Fibroblast of lung (primary cell): ENCODE results near the gene ZFYVE26. TPM values are rescaled to one million over a fixed set of nuclear protein-coding genes. Genes with fewer than 3 reads are reported as not detected.

Experiments
- DNase-seq, 2 donors: peaks; one replicate each; pipeline versions ENCODE4 v3.0.0 to v3.0.0-alpha.2; 2010; ENCODE audit warnings: low read depth in 2 of 2
- H2AFZ ChIP-seq: 2 replicates; pipeline ENCODE4 v1.5.1; 2012; ENCODE audit warnings: low read length, control low read depth, inconsistent platforms
- H3K27ac ChIP-seq: 2 replicates; pipeline ENCODE4 v1.5.1; 2011; ENCODE audit warnings: low read length, control low read depth; ENCODE audit not compliant: insufficient read depth
- H3K27me3 ChIP-seq: 2 replicates; pipeline ENCODE4 v1.5.1; 2011; ENCODE audit warnings: mild to moderate bottlenecking, low read length; ENCODE audit not compliant: control insufficient read depth, insufficient read depth
- H3K36me3 ChIP-seq: 2 replicates; pipeline ENCODE4 v1.5.1; 2011; ENCODE audit warnings: low read length; ENCODE audit not compliant: control insufficient read depth, insufficient read depth
- H3K4me1 ChIP-seq: 2 replicates; pipeline ENCODE4 v1.5.1; 2011; ENCODE audit warnings: low read length; ENCODE audit not compliant: control insufficient read depth, insufficient read depth; ENCODE audit errors: extremely low read depth
- H3K4me2 ChIP-seq: 2 replicates; pipeline ENCODE4 v1.5.1; 2011; ENCODE audit warnings: low read length, control low read depth; ENCODE audit not compliant: insufficient read depth; ENCODE audit errors: extremely low read depth
- H3K4me3 ChIP-seq, 4 experiments: fragments of 200-600 bp in 1 of 4; sonication (generic) in 1 of 4; replicated peaks in 1 of 4; 2 replicates each; pipeline ENCODE4 v1.5.1; 2011 to 2016; ENCODE audit warnings: low read length in 4 of 4, low read depth in 3 of 4, mild to moderate bottlenecking in 3 of 4, control low read depth in 2 of 4, inconsistent platforms in 1 of 4, mixed read lengths in 1 of 4; ENCODE audit not compliant: insufficient read depth in 1 of 4; ENCODE audit errors: control extremely low read depth in 1 of 4
- H3K79me2 ChIP-seq: 2 replicates; pipeline ENCODE4 v1.5.1; 2012; ENCODE audit warnings: mild to moderate bottlenecking, low read length, inconsistent platforms; ENCODE audit not compliant: control insufficient read depth, insufficient read depth
- H3K9ac ChIP-seq: 2 replicates; pipeline ENCODE4 v1.5.1; 2011; ENCODE audit warnings: mild to moderate bottlenecking, low read length, control low read depth; ENCODE audit not compliant: insufficient read depth
- H3K9me3 ChIP-seq: 2 replicates; pipeline ENCODE4 v1.5.1; 2012; ENCODE audit warnings: low read depth, low read length; ENCODE audit not compliant: control insufficient read depth, insufficient read depth
- H4K20me1 ChIP-seq: 2 replicates; pipeline ENCODE4 v1.5.1; 2011; ENCODE audit warnings: low read length; ENCODE audit not compliant: control insufficient read depth, insufficient read depth; ENCODE audit errors: extremely low read depth
- CTCF ChIP-seq, 2 donors: IDR thresholded peaks in 1 of 2; conservative IDR thresholded peaks in 1 of 2; 1 replicate in 1 of 2; 2 replicates in 1 of 2; pipeline ENCODE4 v1.5.1; 2011 to 2012; ENCODE audit warnings: low read length in 2 of 2, control low read depth in 1 of 2, inconsistent platforms in 1 of 2, low read depth in 1 of 2, mild to moderate bottlenecking in 1 of 2
- EZH2 ChIP-seq: IDR thresholded peaks from 2 replicates; pipeline ENCODE4 v1.5.1; 2012; ENCODE audit warnings: low read length, control low read depth, mild to moderate bottlenecking; ENCODE audit errors: missing control alignments
- polyA plus RNA-seq, 2 donors: library from polyadenylated mRNA; depleted of rRNA in 1 of 2; stranded (reverse) in 1 of 2; unstranded in 1 of 2; fragments of >200 nt; gene quantifications; 2 replicates each; pipeline ENCODE4 v1.2.1, GENCODE V29; 2011 to 2012; ENCODE audit warnings: missing spikeins in 1 of 2
- total RNA-seq: library from RNA; depleted of rRNA; stranded (reverse); fragments of >200 nt; gene quantifications from 2 replicates; pipeline ENCODE4 v1.2.1, GENCODE V29; 2014

Gene ZFYVE26
- total and polyA plus RNA-seq, 2 donors (not counting 1 experiment from before 2014, with no cell fraction given), result 8.4 to 18.7 TPM

- Histone ChIP-seq H4K20me1 (no peaks in the 10 kb centered on the region), H3K4me1 (no peaks in the 10 kb centered on the region), H3K36me3 (no peaks in the 10 kb centered on the region), H3K4me2 (no peak overlapping the region), H3K27me3 (no peaks in the 10 kb centered on the region), H3K27ac (no peak overlapping the region), H3K9ac (no peak overlapping the region), H3K79me2 (no peaks in the 10 kb centered on the region), H3K4me3 (no peak overlapping the region), H2AFZ (no peak overlapping the region), H3K9me3 (no peaks in the 10 kb centered on the region)
- no peak for TF ChIP-seq CTCF (conservative IDR thresholded peaks at IDR 0.05 in 1 of 2, IDR thresholded peaks at IDR 0.05 in 1 of 2; ENCODE audit: low read depth in 1 of 2, low read length in 2 of 2)
- TF ChIP-seq EZH2, result no peak
- DNase-seq, result no peak
These were observed 36.7 kb upstream of the ZFYVE26 start for GRCh38 chr14:67852926-67853604.

- Histone ChIP-seq H3K36me3 (no peaks in the 10 kb centered on the region), H2AFZ (no peak overlapping the region), H3K4me2 (no peak overlapping the region), H4K20me1 (no peaks in the 10 kb centered on the region), H3K79me2 (no peaks in the 10 kb centered on the region), H3K4me1 (no peaks in the 10 kb centered on the region), H3K27me3 (no peaks in the 10 kb centered on the region), H3K9ac (no peak overlapping the region), H3K27ac (no peak overlapping the region), H3K4me3 (no peak overlapping the region), H3K9me3 (no peaks in the 10 kb centered on the region)
- TF ChIP-seq EZH2 (no peak), CTCF (conservative IDR thresholded peaks at IDR 0.05 in 1 of 2, IDR thresholded peaks at IDR 0.05 in 1 of 2; ENCODE audit: low read depth in 1 of 2, low read length in 2 of 2) (no peak)
- DNase-seq, result no peak
These were observed 35.5 kb upstream of the ZFYVE26 start for GRCh38 chr14:67851785-67852410.

- Histone ChIP-seq H2AFZ (no peak overlapping the region), H3K9me3 (no peaks in the 10 kb centered on the region), H3K9ac (no peak overlapping the region), H3K36me3 (no peaks in the 10 kb centered on the region), H4K20me1 (no peaks in the 10 kb centered on the region), H3K27me3 (no peaks in the 10 kb centered on the region), H3K27ac (no peak overlapping the region), H3K4me3 (no peak overlapping the region), H3K79me2 (no peaks in the 10 kb centered on the region), H3K4me2 (no peak overlapping the region), H3K4me1 (no peaks in the 10 kb centered on the region)
- DNase-seq, result no peak
- TF ChIP-seq EZH2 (no peak), CTCF (conservative IDR thresholded peaks at IDR 0.05 in 1 of 2, IDR thresholded peaks at IDR 0.05 in 1 of 2; ENCODE audit: low read depth in 1 of 2, low read length in 2 of 2) (no peak)
These were observed 33.9 kb upstream of the ZFYVE26 start for GRCh38 chr14:67850066-67850830.
